ENCODE data around the gene NEK6.

NEK6 gene

GRCh38 chr9:124263213-124263612 is 5.5 kb downstream of the NEK6 start:
- DNase-seq, result no peak

- DNase-seq, result peak in 1 of 2 experiments; percentile 33
Observed at GRCh38 chr9:124263800-124264426, 6.2 kb downstream of the NEK6 start.

- no peak for DNase-seq
Observed at GRCh38 chr9:124264823-124265233, 7.1 kb downstream of the NEK6 start.

- no peak for DNase-seq
Observed at GRCh38 chr9:124265551-124265950, 7.8 kb downstream of the NEK6 start.

GRCh38 chr9:124266139-124266825 is 8.5 kb downstream of the NEK6 start:
- DNase-seq, result no peak

GRCh38 chr9:124266826-124267201 is 9.1 kb downstream of the NEK6 start:
- no peak for DNase-seq

GRCh38 chr9:124267271-124267807 is 9.6 kb downstream of the NEK6 start:
- DNase-seq, result no peak

GRCh38 chr9:124268248-124268647 is 10.5 kb downstream of the NEK6 start:
- DNase-seq, result no peak

GRCh38 chr9:124268661-124269060 is 10.9 kb downstream of the NEK6 start:
- DNase-seq, result no peak

- no peak for DNase-seq
Observed at GRCh38 chr9:124269556-124269955, 11.8 kb downstream of the NEK6 start.

- DNase-seq, result no peak
Observed at GRCh38 chr9:124270504-124271335, 13.0 kb downstream of the NEK6 start.

GRCh38 chr9:124271660-124272059 is 13.9 kb downstream of the NEK6 start:
- no peak for DNase-seq

- DNase-seq, result no peak
Observed at GRCh38 chr9:124272118-124272517, 14.4 kb downstream of the NEK6 start.

- no peak for DNase-seq
Observed at GRCh38 chr9:124272979-124273378, 15.2 kb downstream of the NEK6 start.

GRCh38 chr9:124273427-124274160 is 15.8 kb downstream of the NEK6 start:
- DNase-seq, result no peak

GRCh38 chr9:124274226-124274625 is 16.5 kb downstream of the NEK6 start:
- no peak for DNase-seq

GRCh38 chr9:124274738-124275137 is 17.0 kb downstream of the NEK6 start:
- DNase-seq, result no peak

GRCh38 chr9:124277420-124277819 is 19.7 kb downstream of the NEK6 start:
- no peak for DNase-seq

GRCh38 chr9:124278054-124278540 is 20.3 kb downstream of the NEK6 start:
- no peak for DNase-seq

GRCh38 chr9:124279531-124280175 is 21.9 kb downstream of the NEK6 start:
- no peak for DNase-seq

- DNase-seq, result no peak
Observed at GRCh38 chr9:124280176-124280691, 22.5 kb downstream of the NEK6 start.

- DNase-seq, result no peak
Observed at GRCh38 chr9:124281931-124282371, 24.2 kb downstream of the NEK6 start.
